Smooth muscle cell (in vitro differentiated cells): ENCODE results near the gene FOXO3. TPM values are rescaled to one million over a fixed set of nuclear protein-coding genes. Genes with fewer than 3 reads are reported as not detected.

Experiments used
- DNase-seq: peaks from one replicate; lab custom pipeline; 2025; ENCODE audit not compliant: unreplicated experiment; lab: John Stamatoyannopoulos, UW
- H2AFZ ChIP-seq: fragments of 200-600 bp; sonication (generic); 2 replicates; pipeline ENCODE4 v1.6.0; 2016; ENCODE audit warnings: antibody characterized with exemption, low read depth, mild to moderate bottlenecking
- H3F3A ChIP-seq: fragments of 200-600 bp; sonication (generic); 2 replicates; pipeline ENCODE4 v1.6.0; 2017; ENCODE audit warnings: antibody characterized with exemption, low read depth
- H3K27ac ChIP-seq: fragments of 200-600 bp; sonication (generic); 2 replicates; pipeline ENCODE4 v1.5.1; 2016; ENCODE audit warnings: low read depth, mild to moderate bottlenecking
- H3K27me3 ChIP-seq: fragments of 200-600 bp; sonication (generic); 2 replicates; pipeline ENCODE4 v1.6.1; 2016; ENCODE audit warnings: low read depth, mild to moderate bottlenecking
- H3K36me3 ChIP-seq: fragments of 200-600 bp; sonication (generic); 2 replicates; pipeline ENCODE4 v1.5.1; 2016; ENCODE audit warnings: low read depth
- H3K4me1 ChIP-seq: fragments of 200-600 bp; sonication (generic); 2 replicates; pipeline ENCODE4 v1.5.1; 2016; ENCODE audit warnings: low read depth
- H3K4me2 ChIP-seq: fragments of 200-600 bp; sonication (generic); 2 replicates; pipeline ENCODE4 v1.6.0; 2016; ENCODE audit warnings: mild to moderate bottlenecking
- H3K4me3 ChIP-seq: fragments of 200-600 bp; sonication (generic); 2 replicates; pipeline ENCODE4 v1.5.1; 2016; ENCODE audit warnings: mild to moderate bottlenecking
- H3K79me2 ChIP-seq: fragments of 200-600 bp; sonication (generic); 2 replicates; pipeline ENCODE4 v1.6.0; 2016; ENCODE audit warnings: low read depth, mild to moderate bottlenecking
- H3K9ac ChIP-seq: fragments of 200-600 bp; sonication (generic); 2 replicates; pipeline ENCODE4 v1.6.0; 2016; ENCODE audit warnings: low read depth
- H3K9me3 ChIP-seq: fragments of 200-600 bp; sonication (generic); replicated peaks from 2 replicates; pipeline ENCODE4 v1.5.1; 2016; ENCODE audit warnings: low read depth
- H4K20me1 ChIP-seq: fragments of 200-600 bp; sonication (generic); 2 replicates; pipeline ENCODE4 v1.6.0; 2016; ENCODE audit warnings: low read depth
- WGBS: methylation state at CpG from one replicate; pipeline ENCODE4 v1.1.7; 2016; ENCODE audit warnings: low lambda C conversion rate; 5-methylcytosine and 5-hydroxymethylcytosine counted together
- polyA plus RNA-seq: library from polyadenylated mRNA; unstranded; fragments of >200 nt; fragmentation: Nextera tagmentation; extraction: Ambion mirVana; gene quantifications from 2 replicates; pipeline ENCODE4 v1.2.1, GENCODE V29; 2016
- total RNA-seq: library from RNA; depleted of rRNA; stranded (reverse); fragments of >200 nt; gene quantifications from 2 replicates; pipeline ENCODE4 v1.2.3, GENCODE V29; 2014
- TF ChIP-seq, protein P1 (sequence below): fragments of 200-600 bp; sonication (generic); IDR thresholded peaks from 2 replicates; pipeline ENCODE4 v1.5.1; 2017; ENCODE audit warnings: borderline replicate concordance, mild to moderate bottlenecking, antibody characterized with exemption; ENCODE audit not compliant: insufficient read depth, poor library complexity, severe bottlenecking

FOXO3 gene
- total and polyA plus RNA-seq, 2 experiments from 2014 or later, result 35.9 to 40.3 TPM

DNA sequence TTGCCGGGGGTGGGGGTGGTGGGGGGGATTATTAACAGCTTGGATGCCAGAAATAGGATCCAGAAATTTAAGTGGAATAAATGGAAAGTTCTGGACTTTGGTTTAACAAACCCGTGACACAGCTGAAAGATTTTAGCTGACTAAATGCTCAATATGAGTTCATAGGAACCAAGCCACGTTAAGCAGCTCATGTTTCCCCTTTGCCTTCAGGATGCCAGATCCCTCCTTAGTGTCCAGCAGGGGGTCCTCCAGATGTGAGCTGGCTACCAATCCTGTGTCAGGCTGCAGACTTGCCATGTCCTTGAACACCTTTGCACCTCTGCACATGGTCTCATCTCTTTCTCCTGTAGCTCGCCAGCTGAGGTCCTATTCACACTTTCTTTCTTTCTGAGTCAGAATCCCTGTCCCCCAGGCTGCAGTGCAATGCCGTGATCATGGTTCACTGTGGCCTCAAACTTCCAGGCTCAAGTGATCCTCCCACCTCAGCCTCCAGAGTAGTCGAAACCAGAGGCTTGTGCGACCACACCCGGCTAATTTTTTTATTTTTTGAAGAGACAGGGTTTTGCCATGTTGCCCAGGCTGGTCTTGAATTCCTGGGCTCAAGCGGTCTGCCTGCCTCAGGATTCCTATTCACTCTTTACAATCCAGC, 154.2 kb downstream of the FOXO3 start:
- Histone ChIP-seq H2AFZ (no peak overlapping the region), H3K4me3 (no peak overlapping the region), H3K9ac (no peak overlapping the region), H3K79me2 (no peaks in the 10 kb centered on the region), H3K27me3 (no peaks in the 10 kb centered on the region), H3K4me1 (no peaks in the 10 kb centered on the region), H4K20me1 (no peaks in the 10 kb centered on the region), H3K9me3 (no peaks in the 10 kb centered on the region), H3K27ac (no peak overlapping the region), H3K4me2 (peak overlapping the region; percentile 16), H3F3A (peaks cover 4% of the 10 kb centered on the region), H3K36me3 (no peaks in the 10 kb centered on the region)
- TF ChIP-seq, protein P1, sequence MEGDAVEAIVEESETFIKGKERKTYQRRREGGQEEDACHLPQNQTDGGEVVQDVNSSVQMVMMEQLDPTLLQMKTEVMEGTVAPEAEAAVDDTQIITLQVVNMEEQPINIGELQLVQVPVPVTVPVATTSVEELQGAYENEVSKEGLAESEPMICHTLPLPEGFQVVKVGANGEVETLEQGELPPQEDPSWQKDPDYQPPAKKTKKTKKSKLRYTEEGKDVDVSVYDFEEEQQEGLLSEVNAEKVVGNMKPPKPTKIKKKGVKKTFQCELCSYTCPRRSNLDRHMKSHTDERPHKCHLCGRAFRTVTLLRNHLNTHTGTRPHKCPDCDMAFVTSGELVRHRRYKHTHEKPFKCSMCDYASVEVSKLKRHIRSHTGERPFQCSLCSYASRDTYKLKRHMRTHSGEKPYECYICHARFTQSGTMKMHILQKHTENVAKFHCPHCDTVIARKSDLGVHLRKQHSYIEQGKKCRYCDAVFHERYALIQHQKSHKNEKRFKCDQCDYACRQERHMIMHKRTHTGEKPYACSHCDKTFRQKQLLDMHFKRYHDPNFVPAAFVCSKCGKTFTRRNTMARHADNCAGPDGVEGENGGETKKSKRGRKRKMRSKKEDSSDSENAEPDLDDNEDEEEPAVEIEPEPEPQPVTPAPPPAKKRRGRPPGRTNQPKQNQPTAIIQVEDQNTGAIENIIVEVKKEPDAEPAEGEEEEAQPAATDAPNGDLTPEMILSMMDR, result no peak
- no peak for DNase-seq
- 69% methylated on average over 9 of the region's 9 CpGs for WGBS

DNA sequence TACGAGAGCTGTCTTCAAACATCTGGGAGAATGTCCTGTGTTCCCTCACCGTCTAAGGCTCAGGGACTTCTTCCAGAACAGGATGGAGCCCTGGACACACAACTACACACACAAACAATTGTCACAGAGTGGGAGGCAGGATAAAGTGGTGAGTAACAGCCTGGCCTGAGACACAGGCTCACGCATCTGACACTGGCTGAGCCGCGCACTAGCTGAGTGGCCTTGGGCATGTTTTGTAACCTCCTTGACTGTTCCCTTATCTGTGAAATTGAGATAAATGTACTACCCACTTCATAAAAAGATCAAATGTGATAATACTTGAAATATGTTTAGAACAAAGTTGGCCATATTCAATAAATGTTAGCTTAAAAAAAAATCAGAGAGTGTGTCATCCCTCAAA, 155.1 kb downstream of the FOXO3 start:
- no peak overlapping the region for H3K9ac ChIP-seq
- H3K4me1 ChIP-seq, result no peaks in the 10 kb centered on the region
- TF ChIP-seq, protein P1, result no peak
- H3K36me3 ChIP-seq, result no peaks in the 10 kb centered on the region
- no peak for DNase-seq
- peak overlapping the region; percentile 6 for H3K4me2 ChIP-seq
- peaks cover 4% of the 10 kb centered on the region for H3F3A ChIP-seq
- H3K79me2 ChIP-seq, result no peaks in the 10 kb centered on the region
- no peaks in the 10 kb centered on the region for H4K20me1 ChIP-seq
- no peak overlapping the region for H2AFZ ChIP-seq
- H3K27me3 ChIP-seq, result no peaks in the 10 kb centered on the region
- WGBS, result 17% methylated on average over 5 of the region's 5 CpGs
- H3K27ac ChIP-seq, result peak overlapping the region; percentile 47
- no peak overlapping the region for H3K4me3 ChIP-seq
- H3K9me3 ChIP-seq, result no peaks in the 10 kb centered on the region

DNA sequence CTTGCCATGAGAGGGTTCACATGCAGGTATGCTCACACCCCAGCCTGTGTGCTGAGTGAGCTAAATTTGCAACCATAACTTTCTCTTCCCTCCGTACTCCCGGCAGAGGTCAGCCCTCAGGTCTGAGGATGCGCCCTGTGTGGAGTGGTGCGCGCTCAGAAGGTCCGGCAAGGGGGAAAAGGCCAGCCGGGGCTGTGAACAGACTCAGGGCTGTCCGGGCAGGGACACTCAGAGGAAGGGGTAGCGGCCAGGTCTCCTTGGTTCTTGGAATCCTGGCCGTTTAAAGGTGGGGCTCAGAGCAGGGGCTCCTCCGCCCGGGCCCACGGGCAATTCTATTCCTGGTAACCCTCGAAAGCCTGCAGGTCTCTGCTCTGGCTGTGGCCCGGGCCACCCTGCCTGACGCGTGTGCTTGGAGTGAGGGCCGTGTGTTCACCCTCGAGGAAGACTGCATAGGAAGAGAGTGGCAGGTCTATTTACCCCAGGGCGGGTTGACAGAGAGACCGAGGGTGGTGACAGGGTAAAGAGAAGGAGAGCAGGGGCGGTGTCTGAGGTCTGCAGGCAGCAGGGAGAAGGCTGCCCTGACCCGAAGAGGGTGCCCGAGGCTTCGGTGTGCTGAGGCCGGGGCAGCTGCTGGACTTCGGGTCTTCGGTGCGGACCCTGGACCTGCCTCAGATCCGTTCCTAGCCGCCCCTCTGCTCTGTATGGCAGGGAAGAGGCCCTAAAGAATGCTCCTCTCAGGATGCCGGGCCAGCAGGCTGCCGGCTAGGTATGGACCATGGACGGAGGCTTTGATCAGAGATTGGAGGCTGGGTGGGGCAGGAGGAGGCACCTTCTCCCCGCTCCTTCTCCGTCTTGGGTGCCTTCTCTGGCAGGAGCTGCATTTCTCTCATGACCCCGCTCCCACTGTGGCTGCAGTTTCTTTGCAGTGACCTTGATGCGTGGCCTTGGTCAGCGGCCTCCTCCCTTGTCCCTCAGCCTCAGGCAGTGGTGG, 156.4 kb downstream of the FOXO3 start:
- WGBS, result 95% methylated on average over 38 of the region's 39 CpGs
- Histone ChIP-seq H3K4me2 (no peak overlapping the region), H3K4me1 (no peaks in the 10 kb centered on the region), H3K4me3 (no peak overlapping the region), H3F3A (no peaks in the 10 kb centered on the region), H4K20me1 (no peaks in the 10 kb centered on the region), H3K9ac (no peak overlapping the region), H3K9me3 (no peaks in the 10 kb centered on the region), H3K27me3 (no peaks in the 10 kb centered on the region), H3K79me2 (no peaks in the 10 kb centered on the region), H3K27ac (no peak overlapping the region), H2AFZ (no peak overlapping the region), H3K36me3 (no peaks in the 10 kb centered on the region)
- TF ChIP-seq, protein P1, result no peak
- no peak for DNase-seq
